ENCODE measurements around the gene GPR37L1.

DNA sequence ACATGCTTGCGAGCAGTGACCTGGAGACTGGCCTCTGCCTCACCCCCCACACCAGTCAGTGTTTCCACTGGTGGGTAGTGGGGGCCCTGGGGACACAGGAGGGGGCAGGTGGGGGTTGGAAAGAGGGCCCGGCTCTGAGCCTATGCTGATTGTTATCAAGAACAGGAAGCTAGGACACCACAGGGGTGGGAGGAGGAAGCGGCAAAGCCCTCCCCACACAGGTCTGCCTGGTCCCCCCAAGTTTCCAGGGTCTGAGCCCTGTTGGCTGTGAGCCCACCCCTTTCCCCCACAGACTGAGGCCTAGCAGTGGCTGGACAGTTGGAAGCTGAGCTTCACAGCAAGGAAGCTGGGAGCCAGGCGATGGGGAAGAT lies 39.3 kb downstream of the GPR37L1 start:
- TF ChIP-seq RFX5 (IDR thresholded peaks at IDR 0.05; ENCODE audit: borderline replicate concordance, low read depth, low read length): no peak
- no peak for TF ChIP-seq RXRA (IDR thresholded peaks at IDR 0.05; ENCODE audit: insufficient read depth, low read depth, low read length)
- TF ChIP-seq GTF2F1 (IDR thresholded peaks at IDR 0.05; ENCODE audit: borderline replicate concordance, low read depth, low read length): no peak
- TF ChIP-seq, protein P1, sequence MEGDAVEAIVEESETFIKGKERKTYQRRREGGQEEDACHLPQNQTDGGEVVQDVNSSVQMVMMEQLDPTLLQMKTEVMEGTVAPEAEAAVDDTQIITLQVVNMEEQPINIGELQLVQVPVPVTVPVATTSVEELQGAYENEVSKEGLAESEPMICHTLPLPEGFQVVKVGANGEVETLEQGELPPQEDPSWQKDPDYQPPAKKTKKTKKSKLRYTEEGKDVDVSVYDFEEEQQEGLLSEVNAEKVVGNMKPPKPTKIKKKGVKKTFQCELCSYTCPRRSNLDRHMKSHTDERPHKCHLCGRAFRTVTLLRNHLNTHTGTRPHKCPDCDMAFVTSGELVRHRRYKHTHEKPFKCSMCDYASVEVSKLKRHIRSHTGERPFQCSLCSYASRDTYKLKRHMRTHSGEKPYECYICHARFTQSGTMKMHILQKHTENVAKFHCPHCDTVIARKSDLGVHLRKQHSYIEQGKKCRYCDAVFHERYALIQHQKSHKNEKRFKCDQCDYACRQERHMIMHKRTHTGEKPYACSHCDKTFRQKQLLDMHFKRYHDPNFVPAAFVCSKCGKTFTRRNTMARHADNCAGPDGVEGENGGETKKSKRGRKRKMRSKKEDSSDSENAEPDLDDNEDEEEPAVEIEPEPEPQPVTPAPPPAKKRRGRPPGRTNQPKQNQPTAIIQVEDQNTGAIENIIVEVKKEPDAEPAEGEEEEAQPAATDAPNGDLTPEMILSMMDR (IDR thresholded peaks at IDR 0.05; ENCODE audit: control extremely low read depth in 1 of 3, insufficient read depth in 1 of 3, low read depth in 1 of 3, low read length in 3 of 3): no peak
- no peak for TF ChIP-seq EZH2 (IDR thresholded peaks at IDR 0.05; ENCODE audit: low read depth, low read length, severe bottlenecking)
- no peak for TF ChIP-seq POLR2A (IDR thresholded peaks at IDR 0.05; ENCODE audit: control extremely low read depth in 1 of 2, low read depth in 2 of 2, low read length in 2 of 2)
- no peak for TF ChIP-seq BCL11A (IDR thresholded peaks at IDR 0.05; ENCODE audit: low read depth in 2 of 2, low read length in 2 of 2)
